NT2/D1 (cell line): ENCODE results near the gene GSPT2.

ENCODE experiments used
- SUZ12 ChIP-seq: IDR thresholded peaks from 2 replicates; pipeline ENCODE4 v1.6.1; 2011; ENCODE audit not compliant: insufficient read length, insufficient read depth; ENCODE audit errors: extremely low read depth
- YY1 ChIP-seq: IDR thresholded peaks from 2 replicates; pipeline ENCODE4 v1.6.1; 2011; ENCODE audit not compliant: insufficient read length, insufficient read depth
- ZNF274 ChIP-seq: IDR thresholded peaks from 2 replicates; pipeline ENCODE4 v1.6.1; 2011; ENCODE audit warnings: mild to moderate bottlenecking, low read depth, low read length

DNA sequence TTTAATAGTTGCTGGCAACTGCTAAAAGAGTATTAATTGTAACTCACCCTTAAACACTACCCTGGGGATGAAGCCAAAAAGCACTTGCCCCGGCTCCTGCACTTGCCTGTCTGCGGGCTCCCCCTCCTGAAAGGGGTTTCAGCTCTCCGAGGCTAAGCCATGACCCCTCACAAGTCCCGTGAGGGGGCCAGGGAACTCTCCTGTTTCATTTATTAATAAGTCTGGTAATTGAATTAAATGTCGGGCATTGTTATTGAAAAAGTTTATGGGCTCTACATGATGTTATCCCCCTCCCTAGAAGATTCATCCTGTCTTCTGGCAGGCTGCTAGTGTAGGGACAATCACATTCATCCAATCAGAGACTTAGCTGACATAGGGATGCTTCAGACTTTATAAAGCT, 23.3 kb downstream of the GSPT2 start:
- TF ChIP-seq ZNF274: no peak
- TF ChIP-seq YY1: no peak
- TF ChIP-seq SUZ12: no peak
